Neural progenitor cell (in vitro differentiated cells): ENCODE results near the gene TM9SF2.

ENCODE experiments used
- EZH2 ChIP-seq: fragments of 200-600 bp; sonication (generic); IDR thresholded peaks from 2 replicates; pipeline ENCODE4 v1.6.1; 2017; ENCODE audit warnings: antibody characterized with exemption, mild to moderate bottlenecking, moderate library complexity
- TF ChIP-seq, protein P1 (sequence below): fragments of 200-600 bp; sonication (generic); IDR thresholded peaks from 2 replicates; pipeline ENCODE4 v1.5.1; 2017; ENCODE audit warnings: antibody characterized with exemption, mild to moderate bottlenecking

DNA sequence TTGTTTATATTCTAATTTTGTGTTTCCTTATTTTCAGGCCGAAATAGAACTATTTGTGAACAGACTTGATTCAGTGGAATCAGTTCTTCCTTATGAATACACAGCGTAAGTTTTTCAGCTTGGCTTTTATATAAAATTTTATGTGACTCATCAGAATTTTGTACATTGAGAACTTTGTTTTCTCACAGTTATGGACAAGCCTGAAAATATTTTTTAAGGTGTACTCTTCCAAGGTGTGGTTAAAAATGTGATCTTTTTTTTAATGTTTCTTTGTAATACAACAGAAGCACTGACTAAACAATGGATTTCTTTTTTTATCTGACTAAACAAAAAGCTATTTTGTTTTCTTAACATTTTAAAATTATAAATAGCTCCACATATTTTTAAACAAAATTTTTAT is 16.3 kb downstream of the TM9SF2 start:
- TF ChIP-seq, protein P1, sequence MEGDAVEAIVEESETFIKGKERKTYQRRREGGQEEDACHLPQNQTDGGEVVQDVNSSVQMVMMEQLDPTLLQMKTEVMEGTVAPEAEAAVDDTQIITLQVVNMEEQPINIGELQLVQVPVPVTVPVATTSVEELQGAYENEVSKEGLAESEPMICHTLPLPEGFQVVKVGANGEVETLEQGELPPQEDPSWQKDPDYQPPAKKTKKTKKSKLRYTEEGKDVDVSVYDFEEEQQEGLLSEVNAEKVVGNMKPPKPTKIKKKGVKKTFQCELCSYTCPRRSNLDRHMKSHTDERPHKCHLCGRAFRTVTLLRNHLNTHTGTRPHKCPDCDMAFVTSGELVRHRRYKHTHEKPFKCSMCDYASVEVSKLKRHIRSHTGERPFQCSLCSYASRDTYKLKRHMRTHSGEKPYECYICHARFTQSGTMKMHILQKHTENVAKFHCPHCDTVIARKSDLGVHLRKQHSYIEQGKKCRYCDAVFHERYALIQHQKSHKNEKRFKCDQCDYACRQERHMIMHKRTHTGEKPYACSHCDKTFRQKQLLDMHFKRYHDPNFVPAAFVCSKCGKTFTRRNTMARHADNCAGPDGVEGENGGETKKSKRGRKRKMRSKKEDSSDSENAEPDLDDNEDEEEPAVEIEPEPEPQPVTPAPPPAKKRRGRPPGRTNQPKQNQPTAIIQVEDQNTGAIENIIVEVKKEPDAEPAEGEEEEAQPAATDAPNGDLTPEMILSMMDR, result no peak
- TF ChIP-seq EZH2, result no peak
